ENCODE data around the gene OPRM1.

OPRM1 gene

GRCh38 chr6:154086510-154086909 is 47.5 kb downstream of the OPRM1 start:
- no peak for DNase-seq

- no peak for DNase-seq
Measured at GRCh38 chr6:154092326-154092962, 53.4 kb downstream of the OPRM1 start.

GRCh38 chr6:154093231-154094044 is 54.4 kb downstream of the OPRM1 start:
- no peak for DNase-seq

- no peak for DNase-seq
Measured at GRCh38 chr6:154095571-154095970, 56.5 kb downstream of the OPRM1 start.

GRCh38 chr6:154096316-154096715 is 57.3 kb downstream of the OPRM1 start:
- DNase-seq: no peak

GRCh38 chr6:154096834-154097233 is 57.8 kb downstream of the OPRM1 start:
- no peak for DNase-seq

GRCh38 chr6:154099211-154099610 is 60.2 kb downstream of the OPRM1 start:
- no peak for DNase-seq

GRCh38 chr6:154106251-154106650 is 67.2 kb downstream of the OPRM1 start:
- DNase-seq: no peak

GRCh38 chr6:154111025-154111424 is 72.0 kb downstream of the OPRM1 start:
- no peak for DNase-seq

- DNase-seq: no peak
Measured at GRCh38 chr6:154112181-154112809, 73.3 kb downstream of the OPRM1 start.

GRCh38 chr6:154113392-154113791 is 74.4 kb downstream of the OPRM1 start:
- DNase-seq: no peak

GRCh38 chr6:154117485-154117884 is 78.4 kb downstream of the OPRM1 start:
- DNase-seq: no peak

GRCh38 chr6:154122195-154122925 is 83.3 kb downstream of the OPRM1 start:
- no peak for DNase-seq

- DNase-seq: no peak
Measured at GRCh38 chr6:154123155-154123956, 84.3 kb downstream of the OPRM1 start.

- no peak for DNase-seq
Measured at GRCh38 chr6:154125421-154125820, 86.4 kb downstream of the OPRM1 start.

GRCh38 chr6:154127657-154128056 is 88.6 kb downstream of the OPRM1 start:
- DNase-seq: no peak

GRCh38 chr6:154134471-154135147 is 95.6 kb downstream of the OPRM1 start:
- no peak for DNase-seq

GRCh38 chr6:154138793-154139192 is 99.8 kb downstream of the OPRM1 start:
- DNase-seq: no peak

GRCh38 chr6:154139892-154140291 is 100.9 kb downstream of the OPRM1 start:
- peak; percentile 56 to 70 for DNase-seq

- peak in 1 of 2 experiments; percentile 10 for DNase-seq
Measured at GRCh38 chr6:154140743-154141142, 101.7 kb downstream of the OPRM1 start.

- DNase-seq: no peak
Measured at GRCh38 chr6:154143753-154144152, 104.7 kb downstream of the OPRM1 start.

Data from AML-193 (cell line).